HepG2 (cell line): ENCODE results near the gene BTG1. TPM values are rescaled to one million over a fixed set of nuclear protein-coding genes. Genes with fewer than 3 reads are reported as not detected.

Experiments
- FOXA1 ChIP-seq, 2 experiments: fragments of 450-650 bp in 1 of 2; sonication (generic) in 1 of 2; formaldehyde crosslinking in 1 of 2; IDR thresholded peaks; 2 replicates each; pipeline versions ENCODE4 v1.4.0 to v1.6.1; 2016 to 2020; ENCODE audit warnings: missing genetic modification reagents in 1 of 2
- GABPB1 ChIP-seq: IDR thresholded peaks from 2 replicates; pipeline ENCODE4 v1.6.1; 2016; ENCODE audit warnings: mild to moderate bottlenecking, missing genetic modification reagents, moderate library complexity, missing compliant biosample characterization
- GLI4 ChIP-seq: sonication (generic); formaldehyde crosslinking; IDR thresholded peaks from 2 replicates; pipeline ENCODE4 v1.5.1; 2020; ENCODE audit warnings: missing genetic modification reagents, mild to moderate bottlenecking, moderate library complexity, borderline replicate concordance
- GTF3A ChIP-seq: sonication (generic); formaldehyde crosslinking; conservative IDR thresholded peaks from 2 replicates; pipeline ENCODE4 v1.4.0; 2020; ENCODE audit warnings: mild to moderate bottlenecking, missing genetic modification reagents
- HNF4G ChIP-seq, 2 experiments: sonication (generic) in 1 of 2; formaldehyde crosslinking in 1 of 2; IDR thresholded peaks; 2 replicates each; pipeline versions ENCODE4 v1.4.0 to v1.6.1; 2011 to 2020; ENCODE audit warnings: borderline replicate concordance in 2 of 2, low read depth in 2 of 2, mild to moderate bottlenecking in 2 of 2, low read length in 1 of 2, missing genetic modification reagents in 1 of 2, moderate library complexity in 1 of 2
- HNRNPLL ChIP-seq: fragments of 200-400 bp; formaldehyde crosslinking; IDR thresholded peaks from 2 replicates; pipeline ENCODE4 v1.6.1; 2017; ENCODE audit warnings: mild to moderate bottlenecking, low read depth, low read length; ENCODE audit not compliant: poor library complexity, severe bottlenecking
- MED13 ChIP-seq: sonication (generic); formaldehyde crosslinking; IDR thresholded peaks from 2 replicates; pipeline ENCODE4 v1.5.0; 2020; ENCODE audit warnings: missing genetic modification reagents
- PHF20 ChIP-seq: sonication (generic); formaldehyde crosslinking; IDR thresholded peaks from 2 replicates; pipeline ENCODE4 v1.5.0; 2020; ENCODE audit warnings: mild to moderate bottlenecking, missing genetic modification reagents
- TGIF2 ChIP-seq: IDR thresholded peaks from 2 replicates; pipeline ENCODE4 v1.6.1; 2016; ENCODE audit warnings: control low read depth, missing compliant biosample characterization
- THAP9 ChIP-seq: sonication (generic); formaldehyde crosslinking; IDR thresholded peaks from 2 replicates; pipeline ENCODE4; 2020; ENCODE audit warnings: missing genetic modification reagents, mild to moderate bottlenecking, borderline replicate concordance
- ZBTB8A ChIP-seq: sonication (generic); formaldehyde crosslinking; IDR thresholded peaks from 2 replicates; pipeline ENCODE4 v1.4.0; 2020; ENCODE audit warnings: mild to moderate bottlenecking, low read depth, missing genetic modification reagents, borderline replicate concordance
- ZNF317 ChIP-seq: sonication (generic); formaldehyde crosslinking; IDR thresholded peaks from 2 replicates; pipeline ENCODE4 v1.5.0; 2020; ENCODE audit warnings: mild to moderate bottlenecking, missing genetic modification reagents
- ZNF383 ChIP-seq: sonication (generic); formaldehyde crosslinking; IDR thresholded peaks from 2 replicates; pipeline ENCODE4 v1.4.0; 2020; ENCODE audit warnings: missing genetic modification reagents, mild to moderate bottlenecking, borderline replicate concordance
- ZNF431 ChIP-seq: sonication (generic); formaldehyde crosslinking; IDR thresholded peaks from 2 replicates; pipeline ENCODE4 v1.9.0; 2022; ENCODE audit warnings: missing genetic modification reagents, low read depth, mild to moderate bottlenecking, borderline replicate concordance
- ZSCAN21 ChIP-seq: sonication (generic); formaldehyde crosslinking; IDR thresholded peaks from 2 replicates; pipeline ENCODE4 v1.8.0; 2022; ENCODE audit warnings: mild to moderate bottlenecking, missing genetic modification reagents, moderate library complexity, borderline replicate concordance
- polyA plus RNA-seq, 8 experiments: library from polyadenylated mRNA; depleted of rRNA in 3 of 8; stranded (reverse) in 7 of 8; unstranded in 1 of 8; fragments of >200 nt; fragmentation: Illumina TruSeq in 4 of 8; extraction: Trizol in 4 of 8; gene quantifications; 2 replicates each; pipeline versions ENCODE4 v1.2.1 to v1.2.3, GENCODE V29; 2011 to 2016; ENCODE audit warnings: low read depth in 4 of 8, missing spikeins in 1 of 8, mixed read lengths in 1 of 8; ENCODE audit not compliant: insufficient read depth in 1 of 8
- total RNA-seq, 5 experiments: library from RNA; depleted of rRNA; stranded (reverse); fragments of >200 nt; fragmentation: Illumina TruSeq; extraction: Trizol; gene quantifications; 2 replicates each; pipeline ENCODE4 v1.2.3, GENCODE V29; 2016; ENCODE audit warnings: low read depth in 1 of 5
- TF ChIP-seq, protein P1 (sequence below): sonication (generic); formaldehyde crosslinking; IDR thresholded peaks from 2 replicates; pipeline ENCODE4 v1.9.0; 2021; ENCODE audit warnings: mild to moderate bottlenecking, missing genetic modification reagents
- TF ChIP-seq, protein P2 (sequence below): sonication (generic); formaldehyde crosslinking; IDR thresholded peaks from 2 replicates; pipeline ENCODE4 v1.8.1; 2023; ENCODE audit warnings: mild to moderate bottlenecking, missing genetic modification reagents, borderline replicate concordance

BTG1 gene
- total and polyA plus RNA-seq, 2 of the 13 experiments (the other 11 are each of a cell fraction or from before 2014, with no cell fraction given), result 7.5 to 16.7 TPM

- TF ChIP-seq GTF3A (CRISPR knock-in tag) (0 out of 2 replicates have a peak, but pooled peaks have one; percentile 34), GLI4 (peak; percentile 63; the same call in 1 of the 2 replicates), ZNF383 (CRISPR knock-in tag) (0 out of 2 replicates have a peak, but pooled peaks have one; percentile 17), ZSCAN21 (CRISPR knock-in tag) (peak; percentile 74; the same call in 1 of the 2 replicates), TGIF2 (0 out of 2 replicates have a peak, but pooled peaks have one; percentile 44), THAP9 (CRISPR knock-in tag) (0 out of 2 replicates have a peak, but pooled peaks have one; percentile 29), HNRNPLL (peak; percentile 96), HNF4G (IDR thresholded peaks at IDR 0.05; ENCODE audit: borderline replicate concordance, low read depth, low read length) (no peak), HNF4G (CRISPR knock-in tag; IDR thresholded peaks at IDR 0.05; ENCODE audit: borderline replicate concordance, low read depth) (no peak), PHF20 (CRISPR knock-in tag) (peak; percentile 42; the same call in 1 of the 2 replicates), FOXA1 (IDR thresholded peaks at IDR 0.05) (no peak), FOXA1 (CRISPR knock-in tag; IDR thresholded peaks at IDR 0.05) (no peak), MED13 (CRISPR knock-in tag) (no peak), GABPB1 (CRISPR knock-in tag) (peak; percentile 39; the same call in 1 of the 2 replicates), ZNF317 (0 out of 2 replicates have a peak, but pooled peaks have one; percentile 17), ZBTB8A (CRISPR knock-in tag) (peak; percentile 62; the same call in 1 of the 2 replicates), ZNF431 (CRISPR knock-in tag) (peak; percentile 31; the same call in 1 of the 2 replicates)
- TF ChIP-seq, protein P1, sequence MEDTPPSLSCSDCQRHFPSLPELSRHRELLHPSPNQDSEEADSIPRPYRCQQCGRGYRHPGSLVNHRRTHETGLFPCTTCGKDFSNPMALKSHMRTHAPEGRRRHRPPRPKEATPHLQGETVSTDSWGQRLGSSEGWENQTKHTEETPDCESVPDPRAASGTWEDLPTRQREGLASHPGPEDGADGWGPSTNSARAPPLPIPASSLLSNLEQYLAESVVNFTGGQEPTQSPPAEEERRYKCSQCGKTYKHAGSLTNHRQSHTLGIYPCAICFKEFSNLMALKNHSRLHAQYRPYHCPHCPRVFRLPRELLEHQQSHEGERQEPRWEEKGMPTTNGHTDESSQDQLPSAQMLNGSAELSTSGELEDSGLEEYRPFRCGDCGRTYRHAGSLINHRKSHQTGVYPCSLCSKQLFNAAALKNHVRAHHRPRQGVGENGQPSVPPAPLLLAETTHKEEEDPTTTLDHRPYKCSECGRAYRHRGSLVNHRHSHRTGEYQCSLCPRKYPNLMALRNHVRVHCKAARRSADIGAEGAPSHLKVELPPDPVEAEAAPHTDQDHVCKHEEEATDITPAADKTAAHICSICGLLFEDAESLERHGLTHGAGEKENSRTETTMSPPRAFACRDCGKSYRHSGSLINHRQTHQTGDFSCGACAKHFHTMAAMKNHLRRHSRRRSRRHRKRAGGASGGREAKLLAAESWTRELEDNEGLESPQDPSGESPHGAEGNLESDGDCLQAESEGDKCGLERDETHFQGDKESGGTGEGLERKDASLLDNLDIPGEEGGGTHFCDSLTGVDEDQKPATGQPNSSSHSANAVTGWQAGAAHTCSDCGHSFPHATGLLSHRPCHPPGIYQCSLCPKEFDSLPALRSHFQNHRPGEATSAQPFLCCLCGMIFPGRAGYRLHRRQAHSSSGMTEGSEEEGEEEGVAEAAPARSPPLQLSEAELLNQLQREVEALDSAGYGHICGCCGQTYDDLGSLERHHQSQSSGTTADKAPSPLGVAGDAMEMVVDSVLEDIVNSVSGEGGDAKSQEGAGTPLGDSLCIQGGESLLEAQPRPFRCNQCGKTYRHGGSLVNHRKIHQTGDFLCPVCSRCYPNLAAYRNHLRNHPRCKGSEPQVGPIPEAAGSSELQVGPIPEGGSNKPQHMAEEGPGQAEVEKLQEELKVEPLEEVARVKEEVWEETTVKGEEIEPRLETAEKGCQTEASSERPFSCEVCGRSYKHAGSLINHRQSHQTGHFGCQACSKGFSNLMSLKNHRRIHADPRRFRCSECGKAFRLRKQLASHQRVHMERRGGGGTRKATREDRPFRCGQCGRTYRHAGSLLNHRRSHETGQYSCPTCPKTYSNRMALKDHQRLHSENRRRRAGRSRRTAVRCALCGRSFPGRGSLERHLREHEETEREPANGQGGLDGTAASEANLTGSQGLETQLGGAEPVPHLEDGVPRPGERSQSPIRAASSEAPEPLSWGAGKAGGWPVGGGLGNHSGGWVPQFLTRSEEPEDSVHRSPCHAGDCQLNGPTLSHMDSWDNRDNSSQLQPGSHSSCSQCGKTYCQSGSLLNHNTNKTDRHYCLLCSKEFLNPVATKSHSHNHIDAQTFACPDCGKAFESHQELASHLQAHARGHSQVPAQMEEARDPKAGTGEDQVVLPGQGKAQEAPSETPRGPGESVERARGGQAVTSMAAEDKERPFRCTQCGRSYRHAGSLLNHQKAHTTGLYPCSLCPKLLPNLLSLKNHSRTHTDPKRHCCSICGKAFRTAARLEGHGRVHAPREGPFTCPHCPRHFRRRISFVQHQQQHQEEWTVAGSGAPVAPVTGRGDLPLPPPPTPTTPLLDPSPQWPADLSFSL, result no peak
- TF ChIP-seq, protein P2, sequence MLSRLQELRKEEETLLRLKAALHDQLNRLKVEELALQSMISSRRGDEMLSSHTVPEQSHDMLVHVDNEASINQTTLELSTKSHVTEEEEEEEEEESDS (CRISPR knock-in tag), result no peak
Observed at GRCh38 chr12:92144631-92145480, 790 bp downstream of the BTG1 start (continued).
